HEK293T (cell line): ENCODE results near the gene TSEN15.

Experiments used
- CTCF ChIA-PET: fragments of 350-600 bp; formaldehyde crosslinking; extraction: SDS; loops from one replicate; lab custom pipeline; 2021; ENCODE audit warnings: antibody characterized with exemption, inconsistent platforms; lab: Yijun Ruan, JAX
- POLR2A ChIA-PET: fragments of 350-600 bp; formaldehyde crosslinking; extraction: SDS; loops from one replicate; lab custom pipeline; 2020; ENCODE audit warnings: antibody characterized with exemption, inconsistent platforms; lab: Yijun Ruan, JAX
- DNase-seq: peaks from one replicate; pipeline ENCODE4 v3.0.0; 2012; ENCODE audit warnings: mixed read lengths; ENCODE audit errors: extremely low spot score
- ARNT ChIP-seq: fragments of 450-650 bp; IDR thresholded peaks from 2 replicates; pipeline ENCODE4 v1.6.1; 2017; ENCODE audit warnings: mild to moderate bottlenecking
- BHLHE40 ChIP-seq: fragments of 450-650 bp; IDR thresholded peaks from 2 replicates; pipeline ENCODE4 v1.6.1; 2016; ENCODE audit warnings: mild to moderate bottlenecking, moderate library complexity, borderline replicate concordance
- CTBP1 ChIP-seq: fragments of 450-650 bp; IDR thresholded peaks from 2 replicates; pipeline ENCODE4 v1.6.1; 2016; ENCODE audit warnings: borderline replicate concordance
- ELF4 ChIP-seq: fragments of 450-650 bp; IDR thresholded peaks from 2 replicates; pipeline ENCODE4 v1.6.1; 2017; ENCODE audit warnings: antibody characterized with exemption
- FOXA1 ChIP-seq: fragments of 450-650 bp; IDR thresholded peaks from 2 replicates; pipeline ENCODE4 v1.6.1; 2016; ENCODE audit warnings: mild to moderate bottlenecking
- FOXK2 ChIP-seq: fragments of 450-650 bp; IDR thresholded peaks from 2 replicates; pipeline ENCODE4 v1.6.1; 2016; ENCODE audit warnings: mild to moderate bottlenecking
- FOXM1 ChIP-seq: fragments of 450-650 bp; IDR thresholded peaks from 2 replicates; pipeline ENCODE4 v1.6.1; 2017; ENCODE audit warnings: mild to moderate bottlenecking, borderline replicate concordance
- HDGF ChIP-seq: fragments of 450-650 bp; IDR thresholded peaks from 2 replicates; pipeline ENCODE4 v1.6.1; 2017; ENCODE audit warnings: antibody characterized with exemption, borderline replicate concordance
- L3MBTL2 ChIP-seq: fragments of 450-650 bp; conservative IDR thresholded peaks from 2 replicates; pipeline ENCODE4 v1.6.1; 2016; ENCODE audit warnings: mild to moderate bottlenecking
- LEF1 ChIP-seq: fragments of 450-650 bp; IDR thresholded peaks from 2 replicates; pipeline ENCODE4 v1.6.1; 2017; ENCODE audit warnings: mild to moderate bottlenecking, borderline replicate concordance
- NFRKB ChIP-seq: fragments of 450-650 bp; IDR thresholded peaks from 2 replicates; pipeline ENCODE4 v1.6.1; 2016; ENCODE audit warnings: mild to moderate bottlenecking, moderate library complexity
- PKNOX1 ChIP-seq: fragments of 450-650 bp; IDR thresholded peaks from 2 replicates; pipeline ENCODE4 v1.6.1; 2016
- SP1 ChIP-seq: fragments of 450-650 bp; IDR thresholded peaks from 2 replicates; pipeline ENCODE4 v1.6.1; 2017
- SUZ12 ChIP-seq: fragments of 450-650 bp; IDR thresholded peaks from 2 replicates; pipeline ENCODE4 v1.6.1; 2016; ENCODE audit warnings: mild to moderate bottlenecking
- TARDBP ChIP-seq: fragments of 450-650 bp; IDR thresholded peaks from 2 replicates; pipeline ENCODE4 v1.6.1; 2016
- ZNF384 ChIP-seq: fragments of 450-650 bp; IDR thresholded peaks from 2 replicates; pipeline ENCODE4 v1.6.1; 2016

TSEN15 gene

GRCh38 chr1:184051138-184051484, 419 bp upstream of the TSEN15 start:
- ChIA-PET POLR2A (interaction anchor here (0.7 to 2.6 kb wide), 14 partner anchors 10 to 397 kb away, joined by 3 to 45 read pairs (median 4); partner anchors contain the start of gene COLGALT2), CTCF (no interaction called here)
- peak; percentile 18 for DNase-seq
- no peak for TF ChIP-seq FOXK2
- peak; percentile 80 for TF ChIP-seq L3MBTL2

GRCh38 chr1:184052194-184052559, 647 bp downstream of the TSEN15 start:
- ChIA-PET CTCF (interaction anchor here (0.7 kb wide), 1 partner anchor 13 kb away, joined by 3 read pairs; no protein-coding TSS in a partner anchor), POLR2A (interaction anchor here (1.0 to 2.6 kb wide), 6 partner anchors 9 to 394 kb away, joined by 3 to 45 read pairs (median 5); partner anchors contain the start of gene COLGALT2)
- DNase-seq = no peak
- TF ChIP-seq NFRKB (no peak), PKNOX1 (no peak), HDGF (no peak), SP1 (no peak), LEF1 (no peak), BHLHE40 (no peak), FOXM1 (no peak), L3MBTL2 (no peak), CTBP1 (no peak), TARDBP (no peak), FOXA1 (no peak), SUZ12 (no peak), FOXK2 (no peak), ZNF384 (no peak)

GRCh38 chr1:184052750-184053149, 1.2 kb downstream of the TSEN15 start:
- ChIA-PET CTCF (interaction anchor here (0.7 kb wide), 1 partner anchor 12 kb away, joined by 3 read pairs; no protein-coding TSS in a partner anchor), POLR2A (interaction anchor here (1.0 to 2.6 kb wide), 2 partner anchors 13 to 148 kb away, joined by 3 to 45 read pairs; partner anchors contain the start of gene COLGALT2)
- TF ChIP-seq L3MBTL2 (no peak), FOXM1 (no peak), CTBP1 (no peak), TARDBP (no peak)
- no peak for DNase-seq

GRCh38 chr1:184053881-184054280, 2.4 kb downstream of the TSEN15 start:
- ChIA-PET POLR2A (no interaction called here), CTCF (no interaction called here)
- TF ChIP-seq SP1 = no peak
- no peak for TF ChIP-seq FOXK2
- TF ChIP-seq ELF4 = no peak
- no peak for TF ChIP-seq SUZ12
- TF ChIP-seq PKNOX1 = peak; percentile 67
- DNase-seq = no peak

- TF ChIP-seq SP1 (no peak), LEF1 (no peak), L3MBTL2 (no peak), NFRKB (no peak), FOXK2 (no peak), FOXM1 (no peak), SUZ12 (no peak), TARDBP (no peak), PKNOX1 (no peak), HDGF (no peak), CTBP1 (no peak), FOXA1 (no peak), ELF4 (no peak), ARNT (no peak), ZNF384 (no peak), BHLHE40 (no peak)
- ChIA-PET POLR2A (no interaction called here), CTCF (no interaction called here)
- DNase-seq = no peak
Observed at GRCh38 chr1:184056921-184057555, 5.5 kb downstream of the TSEN15 start.

- TF ChIP-seq PKNOX1 = 0 out of 2 replicates have a peak, but pooled peaks have one; percentile 12
- no peak for TF ChIP-seq TARDBP
Observed at GRCh38 chr1:184059887-184060286, 8.4 kb downstream of the TSEN15 start.

More at GRCh38 chr1:184059887-184060286, 8.4 kb downstream of the TSEN15 start:
- ChIA-PET CTCF (no interaction called here), POLR2A (interaction anchor here (1.4 kb wide), 1 partner anchor 8 kb away, joined by 9 read pairs; the partner anchor contains the start of gene TSEN15)
- DNase-seq = no peak
